Lower leg skin (tissue), 4 donors: Measurements from ENCODE around the gene SRSF4. TPM values are rescaled to one million over a fixed set of nuclear protein-coding genes. Genes with fewer than 3 reads are reported as not detected.

Experiments
- DNase-seq, 2 donors: peaks; one replicate each; pipeline ENCODE4 v3.0.0-alpha.2; 2019; ENCODE audit warnings: low spot score in 2 of 2
- H3K4me3 ChIP-seq: fragments of 200-600 bp; sonication (generic); 2 replicates; pipeline ENCODE4 v1.5.1; 2017; ENCODE audit warnings: mild to moderate bottlenecking, low read depth; ENCODE audit not compliant: poor library complexity, severe bottlenecking
- POLR2A ChIP-seq, 2 donors: fragments of 450-650 bp; IDR thresholded peaks; one replicate each; pipeline ENCODE4 v1.6.1; 2016 to 2017; ENCODE audit warnings: antibody characterized with exemption in 2 of 2, mild to moderate bottlenecking in 1 of 2, moderate library complexity in 1 of 2
- WGBS, 2 donors: methylation state at CpG; one replicate each; pipeline ENCODE4 v1.1.5; 2018; 5-methylcytosine and 5-hydroxymethylcytosine counted together
- intact Hi-C: fragments of 100-400 bp; cut with DNase I; formaldehyde crosslinking; loops from one replicate; pipeline ENCODE4 v1.15.0; 2023; ENCODE audit warnings: low total_unique reads
- total RNA-seq, 4 donors: library from RNA; depleted of rRNA; stranded (reverse); fragments of >200 nt; gene quantifications; one replicate each; pipeline ENCODE4 v1.1.0, GENCODE V29; 2016
- TF ChIP-seq, protein P1 (sequence below), 3 donors: fragments of 450-650 bp; IDR thresholded peaks; one replicate each; pipeline ENCODE4 v1.5.1; 2016; ENCODE audit warnings: antibody characterized with exemption in 3 of 3, mild to moderate bottlenecking in 3 of 3, moderate library complexity in 2 of 3

SRSF4 gene
- total RNA-seq, 4 donors from 2014 or later: 47.3 to 89.4 (median 58.5) TPM

DNA sequence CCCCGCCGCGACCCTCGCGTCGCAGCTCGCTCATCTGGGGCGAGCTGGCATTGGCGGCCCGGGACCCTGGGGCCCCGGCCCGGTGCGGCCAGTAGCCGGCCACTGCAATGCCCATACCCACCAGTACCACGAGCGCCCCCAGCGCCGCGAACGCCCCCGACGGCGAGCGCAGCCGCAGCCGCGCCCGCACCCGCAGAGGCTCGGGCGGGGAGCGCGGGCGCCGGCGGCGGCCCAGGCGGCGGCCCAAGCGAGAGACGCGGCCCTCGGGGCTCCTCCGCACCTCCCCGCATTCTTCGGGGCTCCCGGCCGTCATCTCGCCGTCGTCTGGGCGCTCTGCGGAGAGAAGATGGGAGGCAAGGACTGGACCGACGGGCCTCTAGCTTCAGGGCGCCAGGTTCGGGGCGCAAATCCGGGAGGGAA, 60.2 kb downstream of the SRSF4 start:
- DNase-seq: no peak
- H3K4me3 ChIP-seq: peak overlapping the region; percentile 48
- intact Hi-C loops: no loop called here
- TF ChIP-seq POLR2A (IDR thresholded peaks at IDR 0.05): no peak
- TF ChIP-seq, protein P1, sequence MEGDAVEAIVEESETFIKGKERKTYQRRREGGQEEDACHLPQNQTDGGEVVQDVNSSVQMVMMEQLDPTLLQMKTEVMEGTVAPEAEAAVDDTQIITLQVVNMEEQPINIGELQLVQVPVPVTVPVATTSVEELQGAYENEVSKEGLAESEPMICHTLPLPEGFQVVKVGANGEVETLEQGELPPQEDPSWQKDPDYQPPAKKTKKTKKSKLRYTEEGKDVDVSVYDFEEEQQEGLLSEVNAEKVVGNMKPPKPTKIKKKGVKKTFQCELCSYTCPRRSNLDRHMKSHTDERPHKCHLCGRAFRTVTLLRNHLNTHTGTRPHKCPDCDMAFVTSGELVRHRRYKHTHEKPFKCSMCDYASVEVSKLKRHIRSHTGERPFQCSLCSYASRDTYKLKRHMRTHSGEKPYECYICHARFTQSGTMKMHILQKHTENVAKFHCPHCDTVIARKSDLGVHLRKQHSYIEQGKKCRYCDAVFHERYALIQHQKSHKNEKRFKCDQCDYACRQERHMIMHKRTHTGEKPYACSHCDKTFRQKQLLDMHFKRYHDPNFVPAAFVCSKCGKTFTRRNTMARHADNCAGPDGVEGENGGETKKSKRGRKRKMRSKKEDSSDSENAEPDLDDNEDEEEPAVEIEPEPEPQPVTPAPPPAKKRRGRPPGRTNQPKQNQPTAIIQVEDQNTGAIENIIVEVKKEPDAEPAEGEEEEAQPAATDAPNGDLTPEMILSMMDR (IDR thresholded peaks at IDR 0.05): no peak
- 0 to 4% methylated on average over 1 to 17 of the region's 59 CpGs for WGBS, 2 donors

DNA sequence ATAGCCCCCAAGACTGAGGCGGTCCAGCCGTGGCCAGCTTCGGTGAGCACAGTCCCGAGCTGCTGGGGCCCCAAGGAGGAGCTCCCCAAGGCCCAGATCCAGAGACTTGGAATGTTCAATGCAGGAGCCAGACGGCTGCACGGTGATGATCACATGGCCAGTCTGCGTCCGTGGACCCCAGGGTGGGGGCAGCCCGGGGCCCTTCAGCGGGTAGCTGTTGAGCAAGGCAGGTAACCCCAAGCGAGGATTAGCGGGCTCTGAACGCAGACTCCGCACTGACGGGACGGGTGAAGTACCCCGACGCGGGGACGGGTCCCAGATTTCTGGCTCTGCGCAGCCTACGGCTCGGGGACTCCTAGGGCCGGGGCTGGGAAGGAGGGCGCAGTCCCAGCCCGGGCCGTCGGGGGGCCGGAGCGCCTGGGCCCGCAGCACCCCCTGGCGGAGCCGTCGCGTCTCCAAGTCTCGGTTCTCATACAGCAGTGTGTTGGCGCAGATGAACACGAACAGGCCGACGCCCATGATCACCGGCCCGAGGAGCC, 60.7 kb downstream of the SRSF4 start:
- 51 to 78% methylated on average over 25 to 31 of the region's 42 CpGs for WGBS, 2 donors

DNA sequence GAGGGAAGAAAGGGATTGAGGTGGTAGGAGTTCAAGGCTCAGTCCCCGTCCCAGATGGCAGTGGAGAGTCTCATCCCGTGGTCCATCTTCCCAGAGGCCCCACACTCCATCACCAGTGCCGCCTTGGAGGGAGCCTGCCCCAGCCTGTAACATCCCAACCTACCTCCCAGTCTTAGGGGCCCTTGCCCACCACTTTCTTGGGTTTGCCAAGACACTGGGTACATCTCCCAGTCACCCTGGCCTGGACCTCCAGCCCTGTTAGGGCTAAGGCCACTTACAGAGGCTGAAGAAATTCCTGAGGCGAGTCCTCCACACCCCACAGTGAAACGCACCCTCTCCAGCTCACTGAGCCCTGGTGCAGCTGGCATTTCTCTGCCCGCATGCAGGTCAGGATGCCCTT, 61.3 kb downstream of the SRSF4 start:
- DNase-seq: no peak
- WGBS, 2 donors: 95 to 99% methylated on average over 6 of the region's 6 CpGs
- intact Hi-C loops: no loop called here
- no peak overlapping the region for H3K4me3 ChIP-seq
- TF ChIP-seq, protein P1 (IDR thresholded peaks at IDR 0.05): no peak
- no peak for TF ChIP-seq POLR2A (IDR thresholded peaks at IDR 0.05)

More for the DNA sequence above, 60.7 kb downstream of the SRSF4 start:
- intact Hi-C loops: no loop called here
- H3K4me3 ChIP-seq: no peak overlapping the region
- no peak for DNase-seq
- TF ChIP-seq, protein P1 (IDR thresholded peaks at IDR 0.05): no peak
- TF ChIP-seq POLR2A (IDR thresholded peaks at IDR 0.05): no peak

DNA sequence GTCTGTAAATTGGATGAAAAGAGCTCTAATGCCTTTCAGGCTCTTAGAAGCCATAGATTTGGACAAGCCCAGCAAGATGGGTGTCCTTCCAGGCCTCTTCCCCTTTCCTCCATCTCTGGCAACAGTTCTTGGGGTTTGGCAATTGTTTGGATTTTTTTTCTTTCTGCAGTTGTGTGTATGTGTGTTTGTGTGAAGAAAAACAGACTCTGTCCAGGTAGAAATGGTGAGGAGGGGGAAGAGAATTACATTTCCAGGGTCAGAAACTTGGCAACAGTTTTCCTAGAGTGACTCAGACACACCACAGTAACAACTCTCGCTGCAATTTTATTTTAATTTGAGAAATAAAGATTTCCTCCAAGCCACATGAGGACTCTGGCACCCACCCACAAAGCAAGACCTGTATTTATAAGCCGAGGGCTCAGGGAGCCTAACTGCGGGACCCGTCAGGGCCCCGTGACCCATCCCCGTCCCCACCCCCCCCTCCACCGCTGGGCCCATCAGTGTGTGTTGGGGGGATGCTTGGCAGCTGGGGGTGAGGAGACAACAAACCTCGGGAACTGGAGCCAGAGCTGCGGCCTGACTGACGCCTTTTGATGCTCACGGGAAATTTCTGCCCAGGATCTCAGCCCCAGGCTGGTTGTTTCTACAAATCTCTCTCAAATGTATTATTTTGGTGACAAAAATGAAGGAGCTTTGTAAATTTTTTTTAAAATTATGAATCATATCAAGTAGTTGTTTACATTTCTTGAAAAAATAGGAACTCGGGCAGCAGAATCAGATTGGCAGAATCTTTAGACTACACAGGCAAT, 62.4 kb downstream of the SRSF4 start:
- DNase-seq: no peak
- TF ChIP-seq POLR2A (IDR thresholded peaks at IDR 0.05): no peak
- TF ChIP-seq, protein P1 (IDR thresholded peaks at IDR 0.05): no peak
- H3K4me3 ChIP-seq: no peak overlapping the region
- 70 to 87% methylated on average over 12 of the region's 12 CpGs for WGBS, 2 donors
- intact Hi-C loops: no loop called here

GRCh38 chr1:29117381-29117780, 64.3 kb downstream of the SRSF4 start:
- 88 to 90% methylated on average over 2 of the region's 2 CpGs for whole genome bisulfite sequencing, 2 donors
- intact Hi-C loops: no loop called here
- DNase-seq: no peak
- TF ChIP-seq, protein P1 (IDR thresholded peaks at IDR 0.05): no peak
- TF ChIP-seq POLR2A (IDR thresholded peaks at IDR 0.05): no peak
- no peak overlapping the region for H3K4me3 ChIP-seq
